Activated CD4-positive, alpha-beta T cell treated with anti-CD3 and anti-CD28 coated beads for 36 hours (primary cell): Measurements from ENCODE around the gene AGXT2. TPM values are rescaled to one million over a fixed set of nuclear protein-coding genes. Genes with fewer than 3 reads are reported as not detected.
A peak's percentile ranks its signal among the peaks of the same experiment; 100 is the strongest.
"Not testable (repeated sequence)": the region's sequence is repeated elsewhere in the genome, so short reads cannot be mapped to it uniquely, and the experiment has no call there.

ENCODE experiments used
- ATAC-seq: fragments of 200-7000 bp; cut with Tn5 transposase; one replicate; pipeline ENCODE4 v1.10.0; 2021; ENCODE audit warnings: mild to moderate bottlenecking, moderate library complexity
- CTCF ChIA-PET: fragments of 350-600 bp; sonication (Branson Sonifier 250); formaldehyde crosslinking; loops from one replicate; lab custom pipeline; 2021; ENCODE audit warnings: antibody characterized with exemption; lab: Charles Lee
- POLR2A ChIA-PET: fragments of 350-600 bp; sonication (Branson Sonifier 250); formaldehyde crosslinking; loops from one replicate; lab custom pipeline; 2021; ENCODE audit warnings: antibody characterized with exemption, inconsistent platforms; lab: Charles Lee
- DNase-seq: peaks from one replicate; pipeline ENCODE4 v3.0.0-alpha.2; 2020
- H3K27ac Mint-ChIP-seq: one replicate; pipeline ENCODE4 v1.8.0; 2021; ENCODE audit warnings: mixed read lengths
- H3K27me3 Mint-ChIP-seq: one replicate; pipeline ENCODE4 v1.8.0; 2021; ENCODE audit warnings: mixed read lengths
- H3K36me3 Mint-ChIP-seq: one replicate; pipeline ENCODE4 v1.8.0; 2021; ENCODE audit warnings: low read depth, mixed read lengths
- H3K4me1 Mint-ChIP-seq: one replicate; pipeline ENCODE4 v1.8.0; 2021; ENCODE audit warnings: mixed read lengths
- H3K4me3 Mint-ChIP-seq: one replicate; pipeline ENCODE4 v1.8.0; 2021; ENCODE audit warnings: mild to moderate bottlenecking, moderate library complexity, mixed read lengths
- H3K9me3 Mint-ChIP-seq: one replicate; pipeline ENCODE4 v1.8.0; 2021; ENCODE audit warnings: low read depth, mixed read lengths
- intact Hi-C, 2 experiments: fragments of 100-400 bp; cut with DNase I in 1 of 2; cut with micrococcal nuclease in 1 of 2; formaldehyde crosslinking; loops; one replicate each; pipeline versions ENCODE4 v1.14.2 to v1.15.1; 2022 to 2024; cut with DNase I, micrococcal nuclease
- total RNA-seq, 2 experiments: library from RNA; stranded (reverse); gene quantifications; one replicate each; pipeline ENCODE4 v1.2.3, GENCODE V29; 2021

AGXT2 gene
- total RNA-seq, 2 experiments from 2014 or later, result not detected

GRCh38 chr5:34993951-34994350 lies 53.8 kb downstream of the AGXT2 start:
- intact Hi-C loops, result no loop called here
- Mint-ChIP-seq H3K4me1 (no peaks in the 10 kb centered on the region), H3K27ac (no peak overlapping the region), H3K27me3 (peaks cover 29% of the 10 kb centered on the region), H3K9me3 (no peaks in the 10 kb centered on the region), H3K36me3 (no peaks in the 10 kb centered on the region), H3K4me3 (no peak overlapping the region)
- ChIA-PET POLR2A (no interaction called here), CTCF (interaction anchor here (1.0 to 2.2 kb wide), 2 partner anchors 9 to 13 kb away, joined by 3 to 14 read pairs; no protein-coding TSS in a partner anchor)
- no peak for DNase-seq
- no peak for ATAC-seq

GRCh38 chr5:34991486-34992238 lies 56.1 kb downstream of the AGXT2 start:
- no peak overlapping the region for H3K27ac Mint-ChIP-seq
- no peaks in the 10 kb centered on the region for H3K4me1 Mint-ChIP-seq
- H3K27me3 Mint-ChIP-seq, result peaks cover 45% of the 10 kb centered on the region
- ChIA-PET CTCF (no interaction called here), POLR2A (no interaction called here)
- H3K9me3 Mint-ChIP-seq, result peaks cover 9% of the 10 kb centered on the region
- H3K36me3 Mint-ChIP-seq, result peaks cover 5% of the 10 kb centered on the region
- intact Hi-C loops, result no loop called here
- no peak for DNase-seq
- no peak for ATAC-seq
- no peak overlapping the region for H3K4me3 Mint-ChIP-seq

DNA sequence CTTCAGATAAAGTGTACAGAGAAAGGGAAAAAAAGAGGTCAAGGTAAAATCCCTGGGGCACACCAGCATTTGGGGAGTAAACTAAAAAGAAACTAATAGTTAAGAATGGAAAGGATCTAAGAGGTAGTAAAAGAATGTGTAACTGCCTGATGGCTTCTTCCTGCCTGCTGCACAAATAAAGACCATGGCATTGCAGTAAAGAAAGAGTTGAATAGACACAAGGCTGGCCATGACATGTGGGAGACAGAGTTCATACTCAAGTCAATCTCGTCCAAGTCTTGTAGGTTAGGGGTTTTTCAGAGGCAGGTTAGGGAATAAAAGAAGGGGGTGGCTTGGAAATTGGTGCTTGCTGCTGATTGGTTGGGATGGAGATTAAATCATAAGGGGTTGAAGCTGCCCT lies 60.8 kb downstream of the AGXT2 start:
- CTCF ChIA-PET, result no interaction called here
- H3K27me3 Mint-ChIP-seq, result peaks cover 31% of the 10 kb centered on the region

DNA sequence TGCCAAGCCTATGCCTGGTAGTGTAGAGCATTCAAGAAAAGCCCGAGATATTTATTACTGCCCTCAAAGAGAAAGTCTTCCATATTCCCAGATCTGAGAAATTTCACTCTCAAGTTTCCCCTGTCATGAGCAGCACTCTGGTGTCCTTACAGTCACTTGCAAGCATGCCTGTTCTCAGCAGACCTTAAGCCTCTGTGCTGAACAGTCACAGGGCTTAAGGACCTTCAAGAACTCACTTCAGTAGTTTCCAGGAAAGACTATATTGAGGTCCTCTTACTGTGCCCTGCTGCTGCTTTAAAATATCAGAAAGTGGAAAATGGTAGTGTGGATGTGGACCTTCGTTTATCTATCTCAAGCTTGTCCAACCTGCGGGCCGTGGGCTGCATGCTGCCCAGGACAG lies 64.9 kb downstream of the AGXT2 start:
- ChIA-PET CTCF (no interaction called here), POLR2A (no interaction called here)
- no peak for ATAC-seq
- Mint-ChIP-seq H3K9me3 (peaks cover 19% of the 10 kb centered on the region), H3K4me1 (no peaks in the 10 kb centered on the region), H3K4me3 (no peak overlapping the region), H3K27me3 (peaks cover 16% of the 10 kb centered on the region), H3K36me3 (peaks cover 6% of the 10 kb centered on the region), H3K27ac (no peak overlapping the region)
- intact Hi-C loops, result no loop called here
- no peak for DNase-seq

More for the DNA sequence above, 60.8 kb downstream of the AGXT2 start:
- no peak overlapping the region for H3K4me3 Mint-ChIP-seq
- H3K36me3 Mint-ChIP-seq, result peaks cover 7% of the 10 kb centered on the region
- intact Hi-C loops, result no loop called here
- H3K4me1 Mint-ChIP-seq, result no peaks in the 10 kb centered on the region
- H3K27ac Mint-ChIP-seq, result no peak overlapping the region
- ATAC-seq (no peak), DNase-seq (no peak)
- POLR2A ChIA-PET, result no interaction called here
- peaks cover 16% of the 10 kb centered on the region for H3K9me3 Mint-ChIP-seq

DNA sequence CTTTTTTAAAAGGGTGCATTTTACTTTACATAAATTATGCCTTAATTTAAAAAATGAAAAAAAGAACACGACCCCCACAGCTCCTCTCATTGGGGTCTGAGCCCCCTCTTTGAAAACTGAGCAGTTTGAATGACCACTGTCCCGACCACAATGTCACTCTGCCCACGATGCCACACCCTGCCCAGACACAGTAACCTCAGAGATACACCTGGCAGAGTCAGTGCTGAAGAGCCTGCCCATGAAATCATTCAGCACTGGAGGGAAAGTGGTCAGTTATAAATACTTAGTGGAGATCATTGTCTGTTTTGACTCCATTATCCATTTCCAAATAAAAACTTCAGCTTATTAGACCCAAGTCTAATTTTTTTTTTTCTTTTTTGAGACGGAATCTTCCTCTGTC lies 69.1 kb downstream of the AGXT2 start:
- DNase-seq (no peak), ATAC-seq (no peak)
- no peak overlapping the region for H3K27ac Mint-ChIP-seq
- no peak overlapping the region for H3K4me3 Mint-ChIP-seq
- peaks cover 8% of the 10 kb centered on the region for H3K27me3 Mint-ChIP-seq
- no peaks in the 10 kb centered on the region for H3K36me3 Mint-ChIP-seq
- ChIA-PET POLR2A (no interaction called here), CTCF (interaction anchor here (0.6 to 1.2 kb wide), 2 partner anchors 25 to 635 kb away, joined by 3 to 5 read pairs; no protein-coding TSS in a partner anchor)
- H3K4me1 Mint-ChIP-seq, result no peaks in the 10 kb centered on the region
- intact Hi-C loops, result no loop called here
- peaks cover 8% of the 10 kb centered on the region for H3K9me3 Mint-ChIP-seq

DNA sequence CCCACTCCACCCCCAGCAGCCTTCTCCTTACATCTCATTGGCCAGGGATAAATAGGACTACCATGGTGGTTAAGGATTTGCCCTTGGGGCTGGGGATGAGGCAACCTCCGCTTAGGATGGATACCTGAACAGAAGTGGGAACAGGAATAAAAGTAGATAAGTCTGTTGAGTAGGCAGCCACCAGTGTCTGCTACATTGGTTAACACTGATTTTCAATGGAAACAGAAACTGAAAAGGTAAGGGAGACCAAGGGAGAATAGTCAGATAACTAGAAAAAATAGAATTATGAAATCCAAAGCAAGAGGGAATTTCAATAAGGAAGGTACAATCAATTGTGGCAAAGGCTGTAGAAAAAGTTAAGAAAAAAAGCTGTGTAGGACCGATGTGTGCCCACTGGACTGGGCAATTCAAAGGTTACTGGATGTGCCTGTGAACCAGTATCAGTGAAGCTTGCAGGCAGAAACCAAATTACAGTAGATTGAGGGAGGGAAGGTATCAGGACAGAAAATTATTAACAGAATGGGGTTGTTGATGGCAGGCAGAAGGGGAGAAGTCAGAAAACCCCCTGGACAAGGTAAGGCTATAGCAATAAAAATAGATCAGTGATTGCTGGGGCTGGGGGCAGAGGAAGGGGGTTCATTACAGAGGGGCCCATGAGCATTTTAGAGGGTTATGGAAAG lies 69.7 kb downstream of the AGXT2 start:
- ChIA-PET CTCF (interaction anchor here (0.6 to 1.3 kb wide), 3 partner anchors 26 to 635 kb away, joined by 3 to 5 read pairs (median 3); no protein-coding TSS in a partner anchor), POLR2A (no interaction called here)
- no peak for ATAC-seq
- no peaks in the 10 kb centered on the region for H3K36me3 Mint-ChIP-seq
- intact Hi-C loops, result no loop called here
- H3K27ac Mint-ChIP-seq, result no peak overlapping the region
- H3K27me3 Mint-ChIP-seq, result peaks cover 8% of the 10 kb centered on the region
- H3K9me3 Mint-ChIP-seq, result peaks cover 8% of the 10 kb centered on the region
- no peak overlapping the region for H3K4me3 Mint-ChIP-seq
- DNase-seq, result no peak
- no peaks in the 10 kb centered on the region for H3K4me1 Mint-ChIP-seq

GRCh38 chr5:34976347-34976746 lies 71.4 kb downstream of the AGXT2 start:
- no peak for ATAC-seq
- Mint-ChIP-seq H3K4me1 (no peaks in the 10 kb centered on the region), H3K27me3 (peaks cover 6% of the 10 kb centered on the region), H3K27ac (no peak overlapping the region), H3K36me3 (no peaks in the 10 kb centered on the region), H3K4me3 (no peak overlapping the region), H3K9me3 (peaks cover 3% of the 10 kb centered on the region)
- ChIA-PET POLR2A (no interaction called here), CTCF (interaction anchor here (1.3 kb wide), 1 partner anchor 59 kb away, joined by 3 read pairs; no protein-coding TSS in a partner anchor)
- intact Hi-C loops, result no loop called here
- DNase-seq, result no peak

DNA sequence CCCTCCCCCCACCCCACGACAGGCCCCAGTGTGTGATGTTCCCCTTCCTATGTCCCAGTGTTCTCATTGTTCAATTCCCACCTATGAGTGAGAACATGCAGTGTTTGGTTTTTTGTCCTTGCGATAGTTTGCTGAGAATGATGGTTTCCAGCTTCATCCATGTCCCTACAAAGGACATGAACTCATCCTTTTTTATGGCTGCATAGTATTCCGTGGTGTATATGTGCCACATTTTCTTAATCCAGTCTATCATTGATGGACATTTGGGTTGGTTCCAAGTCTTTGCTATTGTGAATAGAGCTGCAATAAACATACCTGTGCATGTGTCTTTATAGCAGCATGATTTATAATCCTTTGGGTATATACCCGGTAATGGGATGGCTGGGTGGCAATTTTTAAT lies 76.1 kb downstream of the AGXT2 start:
- CTCF ChIA-PET, POLR2A ChIA-PET, DNase-seq, H3K9me3 Mint-ChIP-seq, ATAC-seq, intact Hi-C loops, H3K27ac Mint-ChIP-seq, H3K36me3 Mint-ChIP-seq, H3K4me1 Mint-ChIP-seq, H3K27me3 Mint-ChIP-seq, H3K4me3 Mint-ChIP-seq: not testable (repeated sequence)

DNA sequence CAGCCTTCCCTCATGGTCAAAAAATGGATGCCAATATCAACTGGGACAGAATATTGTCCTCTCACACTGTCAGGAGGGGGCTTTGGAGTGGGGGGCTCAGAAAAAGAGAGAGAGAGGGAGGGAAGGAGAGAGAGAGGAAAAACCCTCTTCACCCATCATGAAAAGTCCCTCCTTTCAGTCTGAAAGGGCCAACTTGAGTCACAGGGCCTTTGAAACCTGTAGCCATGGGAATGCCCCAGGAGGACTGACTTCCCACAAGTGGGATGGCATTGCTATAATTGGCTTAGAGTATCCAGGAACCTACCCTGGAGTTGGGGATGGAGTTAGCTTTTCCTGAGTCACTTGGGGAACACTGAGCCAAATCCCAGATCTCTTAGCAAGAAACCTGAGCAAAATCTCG lies 77.2 kb downstream of the AGXT2 start:
- peaks cover 3% of the 10 kb centered on the region for H3K27me3 Mint-ChIP-seq
- ATAC-seq (no peak), DNase-seq (no peak)
- peaks cover 6% of the 10 kb centered on the region for H3K9me3 Mint-ChIP-seq
- intact Hi-C loops, result no loop called here
- H3K4me1 Mint-ChIP-seq, result no peaks in the 10 kb centered on the region
- H3K27ac Mint-ChIP-seq, result no peak overlapping the region
- CTCF ChIA-PET, result no interaction called here
- H3K36me3 Mint-ChIP-seq, result peaks cover 16% of the 10 kb centered on the region
- POLR2A ChIA-PET, result no interaction called here
- no peak overlapping the region for H3K4me3 Mint-ChIP-seq

GRCh38 chr5:34968258-34968657 lies 79.5 kb downstream of the AGXT2 start:
- no peak overlapping the region for H3K27ac Mint-ChIP-seq
- ATAC-seq (no peak), DNase-seq (no peak)
- H3K4me1 Mint-ChIP-seq, result no peaks in the 10 kb centered on the region
- peaks cover 18% of the 10 kb centered on the region for H3K36me3 Mint-ChIP-seq
- intact Hi-C loops, result no loop called here
- no peaks in the 10 kb centered on the region for H3K27me3 Mint-ChIP-seq
- peaks cover 6% of the 10 kb centered on the region for H3K9me3 Mint-ChIP-seq
- H3K4me3 Mint-ChIP-seq, result no peak overlapping the region
- ChIA-PET CTCF (no interaction called here), POLR2A (no interaction called here)

DNA sequence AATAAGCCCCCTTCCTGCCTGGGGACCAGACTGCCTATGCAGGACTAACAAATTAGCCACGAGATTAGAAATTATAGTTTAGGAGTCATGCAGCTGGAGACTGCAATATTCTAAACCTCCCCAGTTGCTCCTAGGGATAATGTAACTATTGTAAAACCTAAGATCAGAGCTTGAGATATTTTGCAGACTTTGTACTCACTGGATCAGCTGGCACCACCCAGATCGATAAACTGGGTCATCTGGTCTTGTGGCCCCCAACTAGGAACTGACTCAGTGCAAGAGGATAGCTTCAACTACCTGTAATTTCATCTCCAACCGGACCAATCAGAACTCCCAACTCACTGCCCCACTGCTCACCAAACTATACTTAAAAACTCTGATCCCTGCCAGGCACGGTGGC lies 80.2 kb downstream of the AGXT2 start:
- no peak overlapping the region for H3K4me3 Mint-ChIP-seq
- no peak overlapping the region for H3K27ac Mint-ChIP-seq
- no peaks in the 10 kb centered on the region for H3K4me1 Mint-ChIP-seq
- H3K27me3 Mint-ChIP-seq, result no peaks in the 10 kb centered on the region
- DNase-seq, result no peak
- intact Hi-C loops, result no loop called here
- H3K36me3 Mint-ChIP-seq, result peaks cover 18% of the 10 kb centered on the region
- ATAC-seq, result no peak
- peaks cover 6% of the 10 kb centered on the region for H3K9me3 Mint-ChIP-seq
- ChIA-PET POLR2A (no interaction called here), CTCF (no interaction called here)

- Mint-ChIP-seq H3K36me3 (peaks cover 11% of the 10 kb centered on the region), H3K4me3 (no peak overlapping the region), H3K4me1 (peaks cover 13% of the 10 kb centered on the region), H3K27ac (peak overlapping the region; percentile 14), H3K27me3 (no peaks in the 10 kb centered on the region), H3K9me3 (no peaks in the 10 kb centered on the region)
- DNase-seq (peak; percentile 26), ATAC-seq (peak; percentile 92)
- intact Hi-C loops, result loop anchor here in 1 of 2 experiments (2.0 kb wide), 1 partner anchor 43 kb away; no protein-coding TSS in a partner anchor
- ChIA-PET CTCF (interaction anchor here (0.7 to 1.4 kb wide), 2 partner anchors 9 to 14 kb away, joined by 3 to 6 read pairs; no protein-coding TSS in a partner anchor), POLR2A (no interaction called here)
These were observed 88.4 kb downstream of the AGXT2 start for GRCh38 chr5:34959323-34959722.
